ENCODE data around the gene IGSF3. TPM values are rescaled to one million over a fixed set of nuclear protein-coding genes. Genes with fewer than 3 reads are reported as not detected.

IGSF3 gene
- total RNA-seq, result 1 to 10 TPM in 1 of 4 donors, under 1 TPM in 3; 0.25 to 1.2 (median 0.72) TPM

- peak; percentile 58 to 61 for ATAC-seq
- peaks cover 7 to 11% of the 10 kb centered on the region in 2 donors for H3K4me1 ChIP-seq
- peaks cover 19 to 29% (median 20%) of the 10 kb centered on the region in 3 donors for H3K27me3 ChIP-seq
- H3K27ac ChIP-seq, result no peak within 1 kb of the TSS
- TF ChIP-seq CTCF (IDR thresholded peaks at IDR 0.05 in 4 of 5, conservative IDR thresholded peaks at IDR 0.05 in 1 of 5) (no peak), POLR2A (IDR thresholded peaks at IDR 0.05) (no peak)
- no peaks in the 10 kb centered on the region for H3K9me3 ChIP-seq
- peak within 1 kb of the TSS; percentile 54 to 71 (median 61) for H3K4me3 ChIP-seq
- DNase-seq, result peak; percentile 24 to 29
- no peaks in the 10 kb centered on the region for H3K36me3 ChIP-seq
- in situ Hi-C loops (cut with MboI; ENCODE audit: low sequenced_read_pairs in 4 of 4) (no loop called here), intact Hi-C loops (cut with DNase I; ENCODE audit: low total_unique reads) (no loop called here)
Measured at GRCh38 chr1:116667575-116668105, at the start of gene IGSF3. Gene IGSF3 (minus strand): TSS chr1:116667733. CDS start chr1:116666326, 1,407 bp downstream.

- no peaks in the 10 kb centered on the region for H3K36me3 ChIP-seq
- DNase-seq (no peak), ATAC-seq (no peak)
- H3K27me3 ChIP-seq, result peaks cover 0 to 3% (median 0%) of the 10 kb centered on the region in 3 donors
- H3K4me3 ChIP-seq, result no peak overlapping the region
- no peaks in the 10 kb centered on the region for H3K9me3 ChIP-seq
- in situ Hi-C loops (cut with MboI; ENCODE audit: low sequenced_read_pairs in 4 of 4) (no loop called here), intact Hi-C loops (cut with DNase I; ENCODE audit: low total_unique reads) (no loop called here)
- H3K4me1 ChIP-seq, result no peaks in the 10 kb centered on the region
- no peak for TF ChIP-seq POLR2A (IDR thresholded peaks at IDR 0.05)
- TF ChIP-seq CTCF (IDR thresholded peaks at IDR 0.05 in 4 of 5, conservative IDR thresholded peaks at IDR 0.05 in 1 of 5), result no peak
- H3K27ac ChIP-seq, result no peak overlapping the region
Measured at GRCh38 chr1:116717318-116717717, 49.8 kb upstream of the IGSF3 start.

GRCh38 chr1:116716391-116716790 is 48.9 kb upstream of the IGSF3 start:
- intact Hi-C loops (cut with DNase I; ENCODE audit: low total_unique reads) (no loop called here), in situ Hi-C loops (cut with MboI; ENCODE audit: low sequenced_read_pairs in 4 of 4) (no loop called here)
- no peak for ATAC-seq
- Histone ChIP-seq H3K4me3 (no peak overlapping the region), H3K27ac (no peak overlapping the region), H3K27me3 (peaks cover 0 to 3% (median 0%) of the 10 kb centered on the region in 3 donors), H3K9me3 (no peaks in the 10 kb centered on the region), H3K4me1 (no peaks in the 10 kb centered on the region), H3K36me3 (no peaks in the 10 kb centered on the region)
- no peak for TF ChIP-seq POLR2A (IDR thresholded peaks at IDR 0.05)
- TF ChIP-seq CTCF (IDR thresholded peaks at IDR 0.05 in 4 of 5, conservative IDR thresholded peaks at IDR 0.05 in 1 of 5), result no peak
- DNase-seq, result no peak

GRCh38 chr1:116713474-116713873 is 45.9 kb upstream of the IGSF3 start:
- intact Hi-C loops (cut with DNase I; ENCODE audit: low total_unique reads) (no loop called here), in situ Hi-C loops (cut with MboI; ENCODE audit: low sequenced_read_pairs in 4 of 4) (no loop called here)
- H3K4me3 ChIP-seq, result no peak overlapping the region
- no peak overlapping the region for H3K27ac ChIP-seq
- H3K9me3 ChIP-seq, result no peaks in the 10 kb centered on the region
- H3K27me3 ChIP-seq, result peaks cover 0 to 3% (median 0%) of the 10 kb centered on the region in 3 donors
- H3K36me3 ChIP-seq, result no peaks in the 10 kb centered on the region
- DNase-seq (no peak), ATAC-seq (no peak)
- TF ChIP-seq POLR2A (IDR thresholded peaks at IDR 0.05) (no peak), CTCF (IDR thresholded peaks at IDR 0.05 in 4 of 5, conservative IDR thresholded peaks at IDR 0.05 in 1 of 5) (no peak)
- H3K4me1 ChIP-seq, result no peaks in the 10 kb centered on the region

- intact Hi-C loops (cut with DNase I; ENCODE audit: low total_unique reads), result no loop called here
- in situ Hi-C loops (cut with MboI; ENCODE audit: low sequenced_read_pairs in 4 of 4), result no loop called here
- TF ChIP-seq POLR2A (IDR thresholded peaks at IDR 0.05), result no peak
- no peak for TF ChIP-seq CTCF (IDR thresholded peaks at IDR 0.05 in 4 of 5, conservative IDR thresholded peaks at IDR 0.05 in 1 of 5)
- Histone ChIP-seq H3K4me3 (no peak overlapping the region), H3K27ac (no peak overlapping the region), H3K27me3 (peaks cover 0 to 3% (median 0%) of the 10 kb centered on the region in 3 donors), H3K36me3 (no peaks in the 10 kb centered on the region), H3K4me1 (no peaks in the 10 kb centered on the region), H3K9me3 (no peaks in the 10 kb centered on the region)
- no peak for ATAC-seq
- DNase-seq, result no peak
Measured at GRCh38 chr1:116712510-116712909, 45.0 kb upstream of the IGSF3 start.

Measured in gastrocnemius medialis (tissue), 4 donors.